Mucosa of rectum (tissue), 2 donors: ENCODE data around the gene GDPD4.

Experiments used
- H3K27ac ChIP-seq, 2 donors: one replicate each; pipeline ENCODE4 v1.7.0; 2013; ENCODE audit warnings: inconsistent platforms in 2 of 2, low read depth in 2 of 2, low read length in 2 of 2
- H3K27me3 ChIP-seq, 2 donors: one replicate each; pipeline ENCODE4 v1.7.0; 2013; ENCODE audit warnings: low read length in 2 of 2; ENCODE audit not compliant: control insufficient read depth in 2 of 2, insufficient read depth in 2 of 2
- H3K36me3 ChIP-seq, 2 donors: one replicate each; pipeline ENCODE4 v1.7.0; 2013; ENCODE audit warnings: low read length in 2 of 2; ENCODE audit not compliant: control insufficient read depth in 2 of 2, insufficient read depth in 2 of 2
- H3K4me1 ChIP-seq, 2 donors: one replicate each; pipeline ENCODE4 v1.7.0; 2013; ENCODE audit warnings: low read length in 2 of 2, mild to moderate bottlenecking in 1 of 2; ENCODE audit not compliant: control insufficient read depth in 2 of 2, insufficient read depth in 2 of 2
- H3K4me3 ChIP-seq, 2 donors: one replicate each; pipeline ENCODE4 v1.7.0; 2013; ENCODE audit warnings: low read length in 2 of 2
- H3K9ac ChIP-seq, 2 donors: one replicate each; pipeline ENCODE4 v1.7.0; 2013; ENCODE audit warnings: low read length in 2 of 2, low read depth in 1 of 2, mild to moderate bottlenecking in 1 of 2
- H3K9me3 ChIP-seq, 2 donors: one replicate each; pipeline ENCODE4 v1.7.0; 2013; ENCODE audit warnings: low read length in 2 of 2; ENCODE audit not compliant: control insufficient read depth in 2 of 2
- donor health status: healthy.
- donor health status: Normal muscosa, but diverticular disease.

Gene GDPD4

DNA sequence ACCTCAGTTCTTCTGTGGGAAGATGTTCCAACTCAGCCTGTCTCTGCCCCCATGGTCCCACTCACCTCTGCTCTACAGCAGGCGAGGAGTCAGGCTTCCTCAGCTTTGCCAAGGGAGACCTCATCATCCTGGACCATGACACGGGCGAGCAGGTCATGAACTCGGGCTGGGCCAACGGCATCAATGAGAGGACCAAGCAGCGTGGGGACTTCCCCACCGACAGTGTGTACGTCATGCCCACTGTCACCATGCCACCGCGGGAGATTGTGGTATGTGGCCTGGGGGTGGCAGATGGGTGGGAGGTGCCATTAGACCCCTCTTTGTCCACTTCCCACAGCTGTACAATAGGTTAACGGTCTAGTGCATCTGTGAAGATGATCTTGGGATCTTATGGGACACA is 100.1 kb downstream of the GDPD4 start:
- no peak overlapping the region for H3K9ac ChIP-seq
- H3K4me1 ChIP-seq, result no peaks in the 10 kb centered on the region
- H3K27me3 ChIP-seq, result no peaks in the 10 kb centered on the region
- H3K9me3 ChIP-seq, result no peaks in the 10 kb centered on the region
- no peak overlapping the region for H3K4me3 ChIP-seq
- no peak overlapping the region for H3K27ac ChIP-seq
- no peaks in the 10 kb centered on the region for H3K36me3 ChIP-seq

DNA sequence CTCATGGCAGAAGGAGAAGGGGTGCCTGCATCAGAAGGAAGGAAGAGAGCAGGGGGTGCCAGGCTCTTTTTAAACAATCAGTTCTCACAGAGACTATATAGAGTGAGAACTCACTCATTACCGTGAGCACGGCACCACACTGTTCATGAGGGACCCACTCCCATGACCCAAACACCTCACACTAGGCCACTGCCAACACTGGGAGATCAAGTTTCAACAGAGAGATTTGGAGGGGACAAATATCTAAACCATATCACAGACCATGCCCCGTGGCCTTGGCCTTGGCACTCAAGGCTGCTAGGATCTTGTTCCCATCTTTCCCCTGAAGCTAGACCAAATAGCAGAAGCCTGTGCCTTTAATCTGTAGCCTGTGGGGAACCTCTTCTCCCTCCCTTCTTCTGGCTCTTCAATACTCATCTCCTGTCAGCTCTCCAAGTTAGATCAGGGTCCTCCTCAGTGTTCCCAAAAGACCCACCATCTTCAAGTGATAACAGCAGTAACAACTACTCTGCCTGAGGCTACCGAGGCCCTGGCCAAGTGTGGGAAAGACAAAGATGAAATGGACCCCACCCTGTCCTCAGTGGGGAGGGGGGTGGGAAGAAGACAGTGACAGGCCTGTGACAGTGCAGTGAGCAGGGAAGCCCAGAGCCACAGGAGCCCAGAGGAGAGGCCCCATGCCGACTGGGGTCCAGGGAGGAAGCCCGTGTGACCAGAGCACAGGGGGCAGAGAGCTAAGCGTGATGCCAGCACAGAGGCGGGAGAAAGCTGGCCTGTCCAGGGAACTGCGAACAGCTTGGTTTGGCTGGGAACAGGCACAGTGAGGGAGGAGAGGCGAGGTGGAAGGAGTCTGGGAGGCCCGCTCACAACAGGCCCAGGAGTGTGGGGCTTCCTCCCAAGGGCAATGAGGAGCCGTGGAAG is 100.9 kb downstream of the GDPD4 start:
- H3K27me3 ChIP-seq, result no peaks in the 10 kb centered on the region
- H3K4me3 ChIP-seq, result no peak overlapping the region
- no peaks in the 10 kb centered on the region for H3K4me1 ChIP-seq
- H3K9me3 ChIP-seq, result no peaks in the 10 kb centered on the region
- H3K36me3 ChIP-seq, result no peaks in the 10 kb centered on the region
- H3K9ac ChIP-seq, result no peak overlapping the region
- H3K27ac ChIP-seq, result no peak overlapping the region

- Histone ChIP-seq H3K9ac (no peak overlapping the region), H3K27ac (no peak overlapping the region), H3K27me3 (no peaks in the 10 kb centered on the region), H3K9me3 (no peaks in the 10 kb centered on the region), H3K4me3 (no peak overlapping the region), H3K36me3 (no peaks in the 10 kb centered on the region), H3K4me1 (no peaks in the 10 kb centered on the region)
Observed at GRCh38 chr11:77199137-77199745, 102.2 kb downstream of the GDPD4 start.

- no peaks in the 10 kb centered on the region for H3K36me3 ChIP-seq
Observed at GRCh38 chr11:77198440-77198849, 103.0 kb downstream of the GDPD4 start.

GRCh38 chr11:77197626-77198320 is 103.7 kb downstream of the GDPD4 start:
- H3K27ac ChIP-seq, result no peak overlapping the region
- H3K4me3 ChIP-seq, result no peak overlapping the region
- H3K9ac ChIP-seq, result no peak overlapping the region
- H3K9me3 ChIP-seq, result no peaks in the 10 kb centered on the region
- no peaks in the 10 kb centered on the region for H3K36me3 ChIP-seq
- H3K27me3 ChIP-seq, result no peaks in the 10 kb centered on the region
- no peaks in the 10 kb centered on the region for H3K4me1 ChIP-seq

More at GRCh38 chr11:77198440-77198849, 103.0 kb downstream of the GDPD4 start:
- H3K9ac ChIP-seq, result no peak overlapping the region
- H3K4me3 ChIP-seq, result no peak overlapping the region
- H3K4me1 ChIP-seq, result no peaks in the 10 kb centered on the region
- H3K27ac ChIP-seq, result no peak overlapping the region
- no peaks in the 10 kb centered on the region for H3K9me3 ChIP-seq
- H3K27me3 ChIP-seq, result no peaks in the 10 kb centered on the region

GRCh38 chr11:77196961-77197360 is 104.5 kb downstream of the GDPD4 start:
- no peaks in the 10 kb centered on the region for H3K27me3 ChIP-seq
- H3K9me3 ChIP-seq, result no peaks in the 10 kb centered on the region
- H3K9ac ChIP-seq, result no peak overlapping the region
- H3K27ac ChIP-seq, result no peak overlapping the region
- H3K4me1 ChIP-seq, result peaks cover 4% of the 10 kb centered on the region in 2 donors
- H3K4me3 ChIP-seq, result no peak overlapping the region
- H3K36me3 ChIP-seq, result no peaks in the 10 kb centered on the region

- H3K4me1 ChIP-seq, result peaks cover 7% of the 10 kb centered on the region in 2 donors
- no peaks in the 10 kb centered on the region for H3K36me3 ChIP-seq
- H3K9ac ChIP-seq, result no peak overlapping the region
- no peaks in the 10 kb centered on the region for H3K9me3 ChIP-seq
- H3K27me3 ChIP-seq, result no peaks in the 10 kb centered on the region
- H3K27ac ChIP-seq, result no peak overlapping the region
- no peak overlapping the region for H3K4me3 ChIP-seq
Observed at GRCh38 chr11:77195071-77195755, 106.3 kb downstream of the GDPD4 start.

GRCh38 chr11:77193911-77194830 is 107.3 kb downstream of the GDPD4 start:
- no peaks in the 10 kb centered on the region for H3K36me3 ChIP-seq
- no peaks in the 10 kb centered on the region for H3K27me3 ChIP-seq
- H3K9me3 ChIP-seq, result no peaks in the 10 kb centered on the region
- peaks cover 9 to 11% of the 10 kb centered on the region in 2 donors for H3K4me1 ChIP-seq
- no peak overlapping the region for H3K27ac ChIP-seq
- no peak overlapping the region for H3K4me3 ChIP-seq
- no peak overlapping the region for H3K9ac ChIP-seq

- Histone ChIP-seq H3K9me3 (no peaks in the 10 kb centered on the region), H3K36me3 (no peaks in the 10 kb centered on the region), H3K4me1 (peaks cover 16 to 21% of the 10 kb centered on the region in 2 donors), H3K9ac (no peak overlapping the region), H3K27ac (no peak overlapping the region), H3K27me3 (no peaks in the 10 kb centered on the region), H3K4me3 (no peak overlapping the region)
Observed at GRCh38 chr11:77193167-77193566, 108.3 kb downstream of the GDPD4 start.
